ENCODE measurements around the gene AIG1.
"Not testable (repeated sequence)": the region's sequence is repeated elsewhere in the genome, so short reads cannot be mapped to it uniquely, and the experiment has no call there.

- not testable (repeated sequence) for TF ChIP-seq CTCF (conservative IDR thresholded peaks at IDR 0.05; ENCODE audit: low read depth, low read length); POLR2A (IDR thresholded peaks at IDR 0.05; ENCODE audit: low read depth, low read length); USF2 (IDR thresholded peaks at IDR 0.05; ENCODE audit: low read depth, low read length); MAZ (IDR thresholded peaks at IDR 0.05; ENCODE audit: borderline replicate concordance, low read depth, low read length); SMC3 (IDR thresholded peaks at IDR 0.05; ENCODE audit: low read depth, low read length)
These were observed 107.7 kb downstream of the AIG1 start for GRCh38 chr6:143168396-143168816.
